MM.1S (cell line): ENCODE measurements around the gene ZDHHC22.

Experiments
- DNase-seq: peaks from one replicate; pipeline ENCODE4 v3.0.0-alpha.2; 2015
- H2AFZ ChIP-seq: fragments of 300-600 bp; sonication (generic); 2 replicates; pipeline ENCODE4 v1.6.0; 2016; ENCODE audit warnings: antibody characterized with exemption, low read length
- H3F3A ChIP-seq: fragments of 300-600 bp; sonication (generic); 2 replicates; pipeline ENCODE4 v1.6.1; 2016; ENCODE audit warnings: mild to moderate bottlenecking, antibody characterized with exemption, low read length, moderate library complexity, mixed read lengths; ENCODE audit not compliant: insufficient read depth
- H3K27ac ChIP-seq: fragments of 300-600 bp; sonication (generic); 2 replicates; pipeline ENCODE4 v1.5.1; 2016; ENCODE audit warnings: mild to moderate bottlenecking, low read length
- H3K27me3 ChIP-seq: fragments of 300-600 bp; sonication (generic); replicated peaks from 2 replicates; pipeline ENCODE4 v1.6.0; 2016; ENCODE audit warnings: low read length; ENCODE audit not compliant: insufficient read depth
- H3K36me3 ChIP-seq: fragments of 300-600 bp; sonication (generic); replicated peaks from 2 replicates; pipeline ENCODE4 v1.6.1; 2016; ENCODE audit warnings: mild to moderate bottlenecking, low read length, mixed read lengths; ENCODE audit not compliant: insufficient read depth
- H3K4me1 ChIP-seq: fragments of 300-600 bp; sonication (generic); 2 replicates; pipeline ENCODE4 v1.6.1; 2016; ENCODE audit warnings: low read length, mixed read lengths
- H3K4me2 ChIP-seq: fragments of 300-600 bp; sonication (generic); 2 replicates; pipeline ENCODE4 v1.6.0; 2016; ENCODE audit warnings: low read depth, low read length
- H3K4me3 ChIP-seq: fragments of 300-600 bp; sonication (generic); 2 replicates; pipeline ENCODE4 v1.5.1; 2016; ENCODE audit warnings: low read length, mixed read lengths
- H3K79me2 ChIP-seq: fragments of 300-600 bp; sonication (generic); 2 replicates; pipeline ENCODE4 v1.6.1; 2016; ENCODE audit warnings: mixed run types, low read length, mixed read lengths
- H3K9ac ChIP-seq: fragments of 300-600 bp; sonication (generic); 2 replicates; pipeline ENCODE4 v1.6.1; 2016; ENCODE audit warnings: low read length, mixed read lengths
- H3K9me2 ChIP-seq: fragments of 300-600 bp; sonication (generic); replicated peaks from 2 replicates; pipeline ENCODE4 v1.6.1; 2016; ENCODE audit warnings: mild to moderate bottlenecking, low read length, mixed read lengths; ENCODE audit not compliant: insufficient read depth
- H3K9me3 ChIP-seq: fragments of 300-600 bp; sonication (generic); replicated peaks from 2 replicates; pipeline ENCODE4 v1.6.1; 2016; ENCODE audit warnings: mild to moderate bottlenecking, low read length, mixed read lengths; ENCODE audit not compliant: insufficient read depth
- H4K20me1 ChIP-seq: fragments of 300-600 bp; sonication (generic); 2 replicates; pipeline ENCODE4 v1.6.1; 2016; ENCODE audit warnings: mild to moderate bottlenecking, low read length, moderate library complexity, mixed read lengths; ENCODE audit not compliant: insufficient read depth
- EZH2 ChIP-seq: fragments of 300-600 bp; sonication (generic); optimal IDR thresholded peaks from 2 replicates; pipeline ENCODE3; 2017; ENCODE audit warnings: low read depth, mild to moderate bottlenecking, antibody characterized with exemption, low read length, mixed read lengths
- EZH2phosphoT487 ChIP-seq: fragments of 300-600 bp; sonication (generic); IDR thresholded peaks from 2 replicates; pipeline ENCODE4 v1.6.1; 2018; ENCODE audit warnings: antibody characterized with exemption, low read length
- TF ChIP-seq, protein P1 (sequence below): fragments of 300-600 bp; sonication (generic); IDR thresholded peaks from 2 replicates; pipeline ENCODE4 v1.5.1; 2016; ENCODE audit warnings: antibody characterized with exemption, low read length, mixed read lengths

The ZDHHC22 gene, protein sequence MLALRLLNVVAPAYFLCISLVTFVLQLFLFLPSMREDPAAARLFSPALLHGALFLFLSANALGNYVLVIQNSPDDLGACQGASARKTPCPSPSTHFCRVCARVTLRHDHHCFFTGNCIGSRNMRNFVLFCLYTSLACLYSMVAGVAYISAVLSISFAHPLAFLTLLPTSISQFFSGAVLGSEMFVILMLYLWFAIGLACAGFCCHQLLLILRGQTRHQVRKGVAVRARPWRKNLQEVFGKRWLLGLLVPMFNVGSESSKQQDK

DNA sequence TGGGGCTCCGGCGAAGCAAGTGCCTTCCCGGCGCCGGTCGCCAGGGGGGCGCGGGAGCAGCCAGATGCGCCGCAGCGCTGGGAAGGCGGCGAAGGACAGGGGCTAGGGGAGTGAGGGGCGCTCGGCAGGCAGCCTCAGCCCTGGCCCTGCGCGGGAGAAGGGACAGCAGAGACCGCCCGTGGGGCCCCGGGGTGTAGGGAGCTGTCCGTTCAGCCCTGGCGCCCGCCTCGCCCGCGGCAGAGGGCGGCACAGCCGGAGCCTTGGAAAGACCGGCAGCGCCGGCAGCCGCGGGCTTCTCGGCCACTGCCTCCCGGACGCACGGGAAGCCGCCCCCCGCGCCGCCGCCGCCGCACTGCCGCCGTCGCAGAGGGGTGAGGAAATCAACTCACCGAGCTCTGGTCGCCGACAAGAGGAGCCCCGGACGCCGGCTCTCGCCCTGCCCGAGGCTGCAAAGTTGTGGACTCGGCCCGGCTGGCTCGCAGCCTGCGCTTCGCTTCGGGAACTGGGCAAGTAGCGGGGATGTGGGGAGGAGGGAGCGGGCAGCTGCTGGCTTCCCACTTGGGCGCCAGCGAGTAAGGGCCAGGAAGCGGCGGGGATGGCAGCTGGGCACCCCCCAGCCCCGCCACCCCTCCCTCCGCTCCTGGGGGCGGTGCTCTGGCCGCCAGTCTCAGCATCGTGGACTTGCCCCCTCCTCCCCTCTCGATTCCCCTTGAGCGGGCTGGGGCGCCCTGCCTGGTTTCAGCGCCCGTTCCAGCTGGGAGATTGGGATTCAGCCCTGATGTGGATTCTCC, at the start of gene ZDHHC22:
Gene ZDHHC22 (minus strand): TSS at position 578 of the 791 bp plus-strand sequence. CDS start 2,053 bp downstream, outside the sequence.
- Histone ChIP-seq H3K4me1 (no peaks in the 10 kb centered on the region), H3K9me3 (no peaks in the 10 kb centered on the region), H3K9ac (no peak within 1 kb of the TSS), H3K4me3 (no peak within 1 kb of the TSS), H4K20me1 (no peaks in the 10 kb centered on the region), H3K4me2 (no peak within 1 kb of the TSS), H2AFZ (no peak within 1 kb of the TSS), H3K36me3 (no peaks in the 10 kb centered on the region), H3K27ac (no peak within 1 kb of the TSS), H3F3A (no peaks in the 10 kb centered on the region), H3K9me2 (no peaks in the 10 kb centered on the region), H3K27me3 (peaks cover 23% of the 10 kb centered on the region), H3K79me2 (no peaks in the 10 kb centered on the region)
- TF ChIP-seq EZH2phosphoT487: no peak
- TF ChIP-seq EZH2: no peak
- TF ChIP-seq, protein P1, sequence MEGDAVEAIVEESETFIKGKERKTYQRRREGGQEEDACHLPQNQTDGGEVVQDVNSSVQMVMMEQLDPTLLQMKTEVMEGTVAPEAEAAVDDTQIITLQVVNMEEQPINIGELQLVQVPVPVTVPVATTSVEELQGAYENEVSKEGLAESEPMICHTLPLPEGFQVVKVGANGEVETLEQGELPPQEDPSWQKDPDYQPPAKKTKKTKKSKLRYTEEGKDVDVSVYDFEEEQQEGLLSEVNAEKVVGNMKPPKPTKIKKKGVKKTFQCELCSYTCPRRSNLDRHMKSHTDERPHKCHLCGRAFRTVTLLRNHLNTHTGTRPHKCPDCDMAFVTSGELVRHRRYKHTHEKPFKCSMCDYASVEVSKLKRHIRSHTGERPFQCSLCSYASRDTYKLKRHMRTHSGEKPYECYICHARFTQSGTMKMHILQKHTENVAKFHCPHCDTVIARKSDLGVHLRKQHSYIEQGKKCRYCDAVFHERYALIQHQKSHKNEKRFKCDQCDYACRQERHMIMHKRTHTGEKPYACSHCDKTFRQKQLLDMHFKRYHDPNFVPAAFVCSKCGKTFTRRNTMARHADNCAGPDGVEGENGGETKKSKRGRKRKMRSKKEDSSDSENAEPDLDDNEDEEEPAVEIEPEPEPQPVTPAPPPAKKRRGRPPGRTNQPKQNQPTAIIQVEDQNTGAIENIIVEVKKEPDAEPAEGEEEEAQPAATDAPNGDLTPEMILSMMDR: no peak
- no peak for DNase-seq

DNA sequence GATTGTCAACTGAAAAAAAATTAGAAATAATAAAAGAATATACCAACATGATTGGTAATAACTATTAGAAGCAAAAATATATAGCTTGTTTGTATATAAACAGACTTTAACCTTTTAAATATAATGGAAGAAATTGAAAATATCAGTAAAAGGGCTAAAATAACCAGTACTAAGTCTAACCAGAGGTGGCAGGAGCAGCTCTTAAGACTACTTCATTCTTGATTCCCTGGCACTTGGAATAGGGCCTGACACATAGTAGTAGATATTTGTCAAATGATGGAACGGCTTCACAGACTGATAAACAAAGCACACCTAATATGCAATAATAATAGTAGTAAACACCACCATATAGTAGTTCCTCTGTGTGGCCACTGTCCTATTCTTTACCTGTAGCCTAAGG, 49.4 kb upstream of the ZDHHC22 start:
- no peak overlapping the region for H3K4me3 ChIP-seq
- no peaks in the 10 kb centered on the region for H3K9me2 ChIP-seq
- no peak overlapping the region for H2AFZ ChIP-seq
- no peaks in the 10 kb centered on the region for H4K20me1 ChIP-seq
- H3K36me3 ChIP-seq: no peaks in the 10 kb centered on the region
- H3F3A ChIP-seq: no peaks in the 10 kb centered on the region
- no peak for DNase-seq
- no peaks in the 10 kb centered on the region for H3K79me2 ChIP-seq
- TF ChIP-seq EZH2phosphoT487 (no peak), EZH2 (no peak)
- TF ChIP-seq, protein P1: no peak
- no peak overlapping the region for H3K4me2 ChIP-seq
- H3K4me1 ChIP-seq: no peaks in the 10 kb centered on the region
- no peaks in the 10 kb centered on the region for H3K9me3 ChIP-seq
- H3K27me3 ChIP-seq: no peaks in the 10 kb centered on the region
- no peak overlapping the region for H3K27ac ChIP-seq
- no peak overlapping the region for H3K9ac ChIP-seq

DNA sequence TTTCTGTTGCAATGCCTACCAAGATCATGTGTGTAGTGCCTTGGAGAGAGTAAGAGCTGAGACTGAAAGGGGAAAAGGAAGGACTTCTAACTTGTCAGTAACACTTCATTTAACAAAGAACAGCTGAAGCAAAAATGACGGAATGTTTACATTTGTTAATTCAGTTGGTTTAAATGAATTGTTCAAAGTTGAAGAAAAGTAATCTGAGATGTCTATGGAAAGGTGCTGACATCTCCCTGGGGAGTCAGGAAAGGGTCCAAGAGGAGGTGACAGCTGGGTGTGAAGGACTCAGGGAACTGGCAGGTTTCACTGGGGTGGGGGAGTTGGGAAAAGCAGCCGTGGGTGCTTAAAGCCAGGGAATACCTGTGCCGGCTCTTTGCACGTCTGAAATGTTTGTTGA, 47.9 kb upstream of the ZDHHC22 start:
- Histone ChIP-seq H2AFZ (no peak overlapping the region), H4K20me1 (no peaks in the 10 kb centered on the region), H3K4me3 (no peak overlapping the region), H3F3A (peaks cover 3% of the 10 kb centered on the region; the same call in 1 of the 2 replicates), H3K4me2 (no peak overlapping the region), H3K27me3 (no peaks in the 10 kb centered on the region), H3K9me2 (no peaks in the 10 kb centered on the region), H3K79me2 (no peaks in the 10 kb centered on the region), H3K36me3 (no peaks in the 10 kb centered on the region), H3K9me3 (no peaks in the 10 kb centered on the region), H3K9ac (no peak overlapping the region), H3K27ac (no peak overlapping the region), H3K4me1 (peaks cover 7% of the 10 kb centered on the region; the same call in 1 of the 2 replicates)
- TF ChIP-seq, protein P1: no peak
- no peak for TF ChIP-seq EZH2phosphoT487
- no peak for TF ChIP-seq EZH2
- no peak for DNase-seq
